RPMI8226 (cell line): ENCODE results near the gene JAK3.

ENCODE experiments used
- DNase-seq: peaks from one replicate; pipeline ENCODE4 v3.0.0-alpha.2; 2015

Gene JAK3

GRCh38 chr19:17837972-17838371 is 9.8 kb downstream of the JAK3 start:
- no peak for DNase-seq

GRCh38 chr19:17836530-17836929 is 11.3 kb downstream of the JAK3 start:
- DNase-seq = no peak

- no peak for DNase-seq
Observed at GRCh38 chr19:17835182-17836006, 12.4 kb downstream of the JAK3 start.

GRCh38 chr19:17834350-17835181 is 13.2 kb downstream of the JAK3 start:
- no peak for DNase-seq

GRCh38 chr19:17832443-17833208 is 15.2 kb downstream of the JAK3 start:
- DNase-seq = no peak

GRCh38 chr19:17831419-17831888 is 16.3 kb downstream of the JAK3 start:
- DNase-seq = no peak

- no peak for DNase-seq
Observed at GRCh38 chr19:17830567-17831418, 17.0 kb downstream of the JAK3 start.

GRCh38 chr19:17829855-17830566 is 17.8 kb downstream of the JAK3 start:
- DNase-seq = no peak

GRCh38 chr19:17826508-17827056 is 21.2 kb downstream of the JAK3 start:
- no peak for DNase-seq

GRCh38 chr19:17824339-17824738 is 23.4 kb downstream of the JAK3 start:
- no peak for DNase-seq

GRCh38 chr19:17821190-17821589 is 26.6 kb downstream of the JAK3 start, which contains the start of gene INSL3:
TSS of gene INSL3 (minus strand) at chr19:17821519. CDS start at chr19:17821506, 13 bp downstream.
- no peak for DNase-seq

- DNase-seq = no peak
Observed at GRCh38 chr19:17817668-17818363, 30.0 kb downstream of the JAK3 start.

- DNase-seq = no peak
Observed at GRCh38 chr19:17812099-17812498, 35.7 kb downstream of the JAK3 start.

- no peak for DNase-seq
Observed at GRCh38 chr19:17811681-17812080, 36.1 kb downstream of the JAK3 start.

- no peak for DNase-seq
Observed at GRCh38 chr19:17811103-17811502, 36.7 kb downstream of the JAK3 start.

- peak; percentile 26 for DNase-seq
Observed at GRCh38 chr19:17807731-17808316, 40.0 kb downstream of the JAK3 start.

- DNase-seq = no peak
Observed at GRCh38 chr19:17806945-17807344, 40.8 kb downstream of the JAK3 start.

GRCh38 chr19:17805427-17805826 is 42.4 kb downstream of the JAK3 start:
- no peak for DNase-seq

GRCh38 chr19:17803264-17803896 is 44.4 kb downstream of the JAK3 start:
- peak; percentile 70 for DNase-seq
